ENCODE measurements around the gene MRTFA.

DNA sequence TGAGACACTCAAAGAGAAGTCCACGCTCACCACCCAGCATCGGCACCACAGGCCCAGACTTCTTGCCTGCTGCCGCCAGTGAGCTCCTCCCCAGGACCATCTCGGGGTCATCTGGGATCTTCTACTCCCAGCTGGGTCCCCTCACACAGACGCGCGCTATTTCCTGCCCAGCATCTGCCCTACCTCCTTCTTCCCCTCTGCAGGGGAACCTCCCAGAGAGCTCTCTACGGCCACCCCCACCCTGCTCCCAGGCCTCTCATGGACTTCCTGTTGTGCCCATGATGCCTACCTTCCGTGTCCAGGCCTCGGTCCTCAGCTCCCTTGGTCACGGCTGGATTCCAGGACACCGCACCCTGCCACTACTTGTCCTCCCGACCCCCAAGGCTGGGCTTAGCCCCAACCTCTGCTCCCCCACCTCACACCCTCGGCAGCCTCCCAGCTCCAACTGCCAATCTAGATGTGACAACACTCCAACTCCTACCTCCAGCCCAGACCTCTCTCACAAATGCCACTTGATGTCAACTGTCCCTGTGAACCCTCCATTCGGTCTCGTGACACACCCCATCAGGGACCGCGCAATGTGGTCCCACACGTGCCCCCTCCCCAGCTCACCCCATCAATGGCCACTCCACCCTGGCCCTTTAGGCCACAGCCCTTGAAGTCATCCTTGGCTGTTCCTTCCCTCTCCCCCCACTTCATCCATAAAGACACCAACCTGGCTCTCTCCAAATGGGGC is 220.8 kb downstream of the MRTFA start:
- TF ChIP-seq, protein P1, sequence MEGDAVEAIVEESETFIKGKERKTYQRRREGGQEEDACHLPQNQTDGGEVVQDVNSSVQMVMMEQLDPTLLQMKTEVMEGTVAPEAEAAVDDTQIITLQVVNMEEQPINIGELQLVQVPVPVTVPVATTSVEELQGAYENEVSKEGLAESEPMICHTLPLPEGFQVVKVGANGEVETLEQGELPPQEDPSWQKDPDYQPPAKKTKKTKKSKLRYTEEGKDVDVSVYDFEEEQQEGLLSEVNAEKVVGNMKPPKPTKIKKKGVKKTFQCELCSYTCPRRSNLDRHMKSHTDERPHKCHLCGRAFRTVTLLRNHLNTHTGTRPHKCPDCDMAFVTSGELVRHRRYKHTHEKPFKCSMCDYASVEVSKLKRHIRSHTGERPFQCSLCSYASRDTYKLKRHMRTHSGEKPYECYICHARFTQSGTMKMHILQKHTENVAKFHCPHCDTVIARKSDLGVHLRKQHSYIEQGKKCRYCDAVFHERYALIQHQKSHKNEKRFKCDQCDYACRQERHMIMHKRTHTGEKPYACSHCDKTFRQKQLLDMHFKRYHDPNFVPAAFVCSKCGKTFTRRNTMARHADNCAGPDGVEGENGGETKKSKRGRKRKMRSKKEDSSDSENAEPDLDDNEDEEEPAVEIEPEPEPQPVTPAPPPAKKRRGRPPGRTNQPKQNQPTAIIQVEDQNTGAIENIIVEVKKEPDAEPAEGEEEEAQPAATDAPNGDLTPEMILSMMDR (conservative IDR thresholded peaks at IDR 0.05) = no peak
- TF ChIP-seq ZFX (IDR thresholded peaks at IDR 0.05) = no peak
